GM18511 (cell line): ENCODE data around the gene ITPR3.
A peak's percentile ranks its signal among the peaks of the same experiment; 100 is the strongest.

Experiments used
- ATAC-seq: cut with Tn5 transposase; IDR thresholded peaks from one replicate; pipeline ENCODE4 v1.9.1; 2021; ENCODE audit warnings: mild to moderate bottlenecking, moderate library complexity; ENCODE audit not compliant: unreplicated experiment

The ITPR3 gene

DNA sequence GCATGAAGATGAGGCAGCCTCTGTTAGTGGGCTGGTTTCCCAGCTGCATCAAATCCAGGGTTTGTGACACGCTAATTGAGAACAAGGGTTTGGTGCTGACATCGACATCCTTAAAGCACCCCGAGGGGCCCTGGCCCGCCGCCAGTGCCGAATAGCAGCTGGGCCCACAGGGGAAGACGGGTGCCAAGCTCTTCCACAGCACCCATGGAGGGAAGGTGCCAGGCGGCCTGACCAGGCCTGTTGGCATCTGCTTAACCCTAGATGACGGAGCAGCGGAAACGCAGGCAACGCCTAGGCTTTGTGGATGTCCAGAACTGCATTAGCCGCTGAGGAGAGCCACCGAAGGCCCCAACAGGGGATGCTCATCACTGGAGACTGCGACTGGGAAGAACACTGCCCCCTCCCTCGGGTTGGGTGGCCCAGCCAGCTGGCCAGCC, 74.3 kb downstream of the ITPR3 start:
- no peak for ATAC-seq

DNA sequence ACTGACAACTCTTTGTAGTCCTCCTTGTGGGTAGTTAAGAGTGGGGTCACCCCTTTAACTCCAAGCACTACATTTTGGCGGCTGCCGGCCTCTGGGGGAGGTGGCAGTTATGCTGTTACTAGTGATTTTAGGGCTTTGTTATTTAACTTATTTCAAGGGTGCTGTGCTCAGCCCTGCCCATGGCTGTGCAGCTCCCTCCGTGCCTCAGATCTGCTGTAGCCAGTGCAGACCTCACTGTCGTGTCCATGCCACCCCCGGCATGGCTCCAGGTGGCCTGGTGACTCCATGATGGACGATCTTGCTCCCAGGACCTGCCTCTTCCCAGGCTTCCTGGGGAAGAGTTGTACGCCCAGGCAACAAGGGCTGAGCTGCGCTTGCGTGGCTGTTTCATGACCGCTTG, 75.0 kb downstream of the ITPR3 start:
- no peak for ATAC-seq

DNA sequence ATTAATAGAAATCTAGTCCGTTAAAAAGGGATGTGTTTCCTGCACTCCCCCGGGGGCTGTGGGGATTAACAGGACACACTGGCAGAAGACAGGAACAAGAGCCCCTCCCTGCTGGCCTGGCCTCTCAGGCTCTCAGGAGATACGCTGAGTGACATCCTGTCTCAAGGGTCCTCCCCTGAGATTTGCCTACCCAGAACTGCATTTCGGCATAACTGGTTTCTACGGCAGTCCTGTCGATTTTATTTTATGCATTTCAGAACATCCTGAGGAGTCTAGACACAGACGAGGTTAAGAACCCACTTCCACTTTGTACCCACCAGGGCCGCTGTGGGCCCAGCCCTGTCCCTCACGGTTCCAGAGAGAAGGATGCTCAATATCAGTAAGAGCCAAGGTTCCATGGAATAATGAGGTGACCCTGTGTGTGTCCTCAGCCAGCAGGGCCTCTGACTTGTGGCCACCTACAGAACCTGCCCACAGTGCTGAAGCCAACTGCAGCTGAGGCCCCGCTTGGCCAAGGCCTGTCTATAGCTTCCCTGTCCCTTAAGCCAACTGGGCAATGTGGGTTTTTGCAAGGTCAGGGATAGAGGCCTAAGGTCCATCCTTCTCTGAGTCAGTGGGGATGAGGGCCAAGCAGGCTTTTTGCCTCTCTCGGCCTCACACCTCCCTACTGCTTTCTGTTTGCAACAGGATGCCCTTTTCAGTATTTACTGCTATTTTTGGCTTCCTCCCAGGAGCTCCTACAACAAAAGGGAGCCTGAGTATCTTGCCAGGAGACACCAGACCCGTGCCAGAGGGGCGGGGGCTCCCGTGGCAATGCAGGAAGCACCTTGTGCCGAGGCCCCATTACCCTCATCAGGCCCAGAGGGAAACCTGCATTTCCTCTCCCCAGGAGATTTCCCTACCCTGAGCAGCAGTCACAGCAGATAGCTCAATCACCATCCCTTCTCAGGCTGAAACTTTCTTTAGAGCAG, 75.7 kb downstream of the ITPR3 start:
- no peak for ATAC-seq

DNA sequence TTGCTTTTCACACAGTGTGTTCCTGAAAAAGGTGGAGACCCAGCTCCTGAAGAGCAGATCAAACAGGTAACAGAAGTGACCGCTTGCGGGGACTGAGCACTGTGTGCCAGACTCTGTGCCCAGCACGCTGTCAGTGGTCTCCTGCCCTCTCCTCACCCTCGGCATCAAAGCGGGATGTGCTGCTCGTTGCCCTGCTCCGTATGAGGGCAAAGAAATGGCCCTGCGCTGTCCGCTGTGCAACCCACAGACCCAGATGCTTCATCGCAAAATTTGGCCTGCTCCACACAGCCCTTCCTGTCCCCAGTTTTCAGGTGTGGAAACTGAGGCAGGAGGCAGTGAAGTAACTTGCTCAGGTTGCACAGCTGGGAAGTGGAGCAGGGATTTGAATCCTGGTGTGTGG, 76.7 kb downstream of the ITPR3 start:
- no peak for ATAC-seq

DNA sequence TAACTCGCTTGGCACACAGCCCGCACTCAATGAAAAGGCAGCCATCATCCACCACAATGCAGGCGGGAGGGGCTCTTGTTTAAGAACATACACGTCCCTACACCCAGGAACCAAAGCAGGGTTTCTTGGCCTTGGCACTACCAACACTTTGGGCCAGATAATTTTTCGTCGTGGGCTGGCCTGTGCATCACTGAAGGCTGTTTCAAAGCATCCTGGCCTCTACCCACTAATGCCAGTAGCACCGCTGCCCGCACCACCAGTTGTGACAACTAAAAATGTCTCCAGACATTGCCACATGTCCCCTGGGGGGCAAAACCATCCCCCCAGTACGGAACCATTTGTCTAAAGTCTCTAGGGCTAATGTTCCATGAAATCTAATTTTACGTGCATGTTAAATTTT, 77.4 kb downstream of the ITPR3 start:
- ATAC-seq = no peak

DNA sequence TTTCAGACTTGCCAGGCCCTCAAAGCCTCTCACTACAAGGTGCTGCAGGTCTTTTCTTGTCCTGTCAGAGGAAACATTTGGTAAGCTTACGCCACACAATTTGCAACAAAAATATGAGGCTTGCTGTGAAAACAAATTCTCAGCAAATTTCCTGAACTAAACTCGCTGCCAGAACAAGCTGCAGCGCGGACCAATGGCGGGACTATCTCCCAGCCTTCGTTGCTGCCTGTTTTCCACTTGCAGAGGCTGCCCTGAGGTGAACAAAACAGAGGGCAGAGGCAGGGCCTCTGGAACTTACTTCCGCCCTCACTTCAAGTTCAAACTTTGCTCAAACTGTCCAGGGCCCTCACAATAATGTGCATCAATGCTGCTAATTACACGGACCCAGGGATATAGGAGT, 78.0 kb downstream of the ITPR3 start:
- ATAC-seq = no peak

DNA sequence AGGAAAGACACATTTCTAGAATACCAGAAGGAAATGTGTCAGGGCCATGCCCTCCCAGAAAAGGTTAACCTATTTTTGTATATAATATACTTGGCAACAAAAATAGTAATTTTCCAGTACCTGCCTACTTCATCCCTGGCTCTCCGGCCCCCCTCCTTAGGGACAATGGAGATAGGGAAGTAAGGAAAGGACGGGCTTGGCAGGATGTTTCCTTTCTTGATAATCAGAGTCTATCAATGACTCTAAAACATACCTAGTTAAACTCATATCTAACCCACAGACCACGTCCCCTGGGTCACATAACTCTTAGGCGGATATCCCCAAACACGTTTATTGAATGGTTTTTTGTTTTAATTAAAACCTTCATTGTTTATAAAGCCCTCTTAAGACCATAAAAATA, 78.6 kb downstream of the ITPR3 start:
- ATAC-seq = no peak

DNA sequence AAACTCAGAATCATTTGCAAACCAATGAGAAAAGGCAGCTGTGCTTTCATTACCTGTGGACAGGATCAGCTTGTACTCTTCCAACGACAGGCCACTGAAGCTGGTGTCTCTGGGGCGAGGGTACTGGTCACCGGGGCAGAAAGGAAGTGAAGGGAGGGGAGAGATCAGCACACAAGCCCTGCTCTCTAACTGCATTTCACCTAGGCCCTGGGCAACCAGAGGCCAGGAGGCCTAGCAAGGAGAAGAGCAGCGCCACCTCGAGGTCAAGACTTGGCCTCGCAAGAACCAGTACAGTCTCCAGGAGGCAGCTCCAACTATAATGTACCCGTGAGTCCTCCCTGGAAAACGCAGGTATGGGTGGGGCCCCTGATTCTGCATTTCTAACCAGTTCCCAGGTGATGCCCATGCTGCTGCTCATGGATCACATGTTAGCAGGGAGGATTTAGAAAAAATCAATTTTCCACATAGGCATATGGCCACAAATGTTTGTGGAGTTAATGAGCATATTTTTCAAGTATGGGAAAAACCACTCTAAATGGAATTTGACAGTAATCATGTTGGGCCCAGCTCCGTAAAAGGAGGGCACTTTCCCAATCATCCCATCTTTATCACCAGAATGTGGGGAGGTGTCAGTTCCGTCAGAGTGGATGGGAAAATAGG, 79.4 kb downstream of the ITPR3 start:
- no peak for ATAC-seq

DNA sequence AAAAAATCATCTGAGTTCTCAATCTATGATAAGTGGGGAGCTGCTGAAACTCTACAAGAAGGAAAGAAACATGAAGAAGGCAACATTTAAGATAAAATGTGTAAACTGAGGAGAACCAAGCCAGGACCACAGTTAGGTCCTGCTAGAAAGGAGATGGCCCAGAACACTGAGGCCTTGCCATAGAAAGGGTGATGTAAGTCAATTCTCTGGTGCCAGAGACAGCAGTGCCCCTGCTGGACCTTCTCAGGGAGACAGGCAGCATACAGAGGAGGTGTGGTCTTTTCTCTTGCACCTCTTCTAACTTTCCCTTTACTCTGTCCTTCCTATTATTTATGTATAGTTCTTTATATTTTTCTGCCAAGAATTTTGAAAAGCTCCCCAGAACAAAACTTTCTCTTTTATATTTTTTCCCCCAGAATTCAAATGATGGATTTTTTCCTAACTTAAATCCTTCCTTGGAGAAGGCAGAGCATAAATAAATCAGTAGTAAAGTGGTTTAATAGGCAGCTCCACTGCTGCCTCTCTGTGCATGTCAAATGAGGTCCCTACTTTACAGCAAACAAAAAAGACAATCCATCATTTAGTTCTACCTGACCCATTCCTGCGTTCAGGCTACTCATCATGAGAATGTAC, 81.3 kb downstream of the ITPR3 start:
- no peak for ATAC-seq

DNA sequence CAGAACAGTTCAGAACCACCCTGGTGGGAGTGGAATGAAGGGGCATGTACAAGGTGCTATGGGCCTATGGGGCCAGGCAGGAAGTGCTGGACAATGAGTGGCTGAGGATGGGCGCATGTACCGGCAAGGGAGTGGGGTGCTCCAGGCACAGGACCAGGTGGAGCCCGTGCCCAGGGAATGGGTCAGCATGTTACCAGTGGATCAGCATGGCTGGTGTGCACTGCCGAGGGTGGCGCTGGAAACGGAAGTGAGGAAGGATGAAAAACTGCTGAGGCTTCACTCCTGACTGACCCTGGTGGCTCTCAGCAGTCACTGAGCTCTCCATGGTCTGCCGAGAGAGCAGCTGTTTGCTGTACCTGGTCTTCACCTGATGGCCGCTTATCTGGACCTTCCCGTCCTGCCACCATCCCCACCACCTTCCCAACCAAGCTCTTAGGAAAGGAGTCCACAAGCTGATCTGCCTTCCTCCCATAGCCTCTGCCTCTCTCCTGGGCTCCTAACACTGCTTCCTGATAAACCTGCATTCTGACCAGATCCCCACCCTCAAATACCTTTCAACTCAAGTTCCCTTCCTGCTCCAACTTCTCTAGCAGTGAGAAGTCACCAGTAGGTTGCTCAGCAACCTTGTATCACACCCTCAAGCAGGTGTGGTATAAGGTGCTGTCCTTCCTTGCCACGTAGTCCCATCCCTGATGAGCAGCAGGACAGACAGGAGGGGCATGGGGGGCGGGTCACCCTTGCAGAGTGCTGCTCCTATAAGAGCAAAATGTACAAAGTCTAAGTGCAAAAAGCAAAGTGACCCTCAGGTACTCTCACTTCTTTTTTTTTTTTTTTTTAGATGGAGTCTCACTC, 83.3 kb downstream of the ITPR3 start:
- ATAC-seq = no peak

DNA sequence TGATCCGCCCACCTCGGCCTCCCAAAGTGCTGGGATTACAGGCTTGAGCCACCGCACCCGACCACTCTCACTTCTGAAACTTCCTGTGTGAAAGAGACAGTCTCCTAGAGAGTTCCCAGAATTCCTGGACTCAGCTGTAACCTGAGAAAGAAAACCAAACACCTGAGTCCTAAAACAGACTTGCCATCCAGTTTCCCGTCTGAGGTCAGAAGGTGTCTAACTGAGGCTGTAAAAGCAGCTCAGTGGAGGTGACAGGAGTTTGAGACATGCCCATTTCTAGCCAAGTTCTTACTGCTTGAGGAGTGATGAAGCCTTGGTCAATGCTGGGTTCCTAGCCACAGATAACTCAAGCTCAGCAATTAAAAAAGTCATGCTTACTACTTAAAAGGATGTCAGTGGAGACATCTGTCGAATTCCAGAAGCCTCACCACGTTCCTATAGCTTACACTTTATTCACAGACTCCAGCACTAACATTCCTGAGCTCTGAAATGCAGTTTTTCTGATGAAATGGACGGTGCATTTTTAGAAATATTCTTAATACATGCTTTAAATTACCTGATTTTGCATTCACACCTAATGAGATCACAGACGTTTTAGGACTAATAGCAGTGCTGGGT, 84.3 kb downstream of the ITPR3 start:
- no peak for ATAC-seq

DNA sequence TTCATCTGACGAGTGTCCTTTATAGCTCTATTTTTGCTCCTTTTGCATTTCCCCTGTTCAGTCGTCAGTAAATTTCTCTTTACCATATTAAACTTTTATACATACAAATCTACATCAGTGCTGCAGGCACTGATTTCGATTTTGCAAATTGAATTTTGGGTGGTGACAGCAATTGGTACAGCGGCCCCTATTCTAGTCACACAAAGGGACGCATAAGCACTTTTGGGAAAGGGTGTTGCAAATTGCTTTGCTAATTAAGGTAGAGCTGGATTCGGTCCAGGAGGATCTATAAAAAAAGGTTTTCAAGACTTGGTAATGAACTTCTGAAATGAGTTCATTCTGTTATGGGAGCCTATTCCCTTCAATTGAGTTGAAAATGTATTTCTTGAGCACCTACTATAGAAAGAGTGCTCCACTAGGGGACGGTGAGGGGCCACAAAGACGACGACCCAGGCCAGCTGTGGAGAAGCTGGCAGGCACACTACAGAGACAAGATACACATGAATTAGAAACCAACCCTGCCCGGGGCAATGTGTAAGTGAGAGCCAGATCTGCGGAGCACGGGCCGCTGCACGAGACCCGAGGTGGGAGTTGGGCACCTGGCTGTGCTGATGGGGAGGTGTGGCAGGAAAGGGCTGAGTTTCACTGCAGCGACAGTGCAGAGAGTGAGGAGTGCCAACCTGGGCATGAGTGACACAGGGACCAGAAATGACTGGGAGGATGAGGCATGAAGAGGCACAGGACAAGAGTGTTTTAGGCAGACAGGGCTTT, 85.0 kb downstream of the ITPR3 start:
- no peak for ATAC-seq

DNA sequence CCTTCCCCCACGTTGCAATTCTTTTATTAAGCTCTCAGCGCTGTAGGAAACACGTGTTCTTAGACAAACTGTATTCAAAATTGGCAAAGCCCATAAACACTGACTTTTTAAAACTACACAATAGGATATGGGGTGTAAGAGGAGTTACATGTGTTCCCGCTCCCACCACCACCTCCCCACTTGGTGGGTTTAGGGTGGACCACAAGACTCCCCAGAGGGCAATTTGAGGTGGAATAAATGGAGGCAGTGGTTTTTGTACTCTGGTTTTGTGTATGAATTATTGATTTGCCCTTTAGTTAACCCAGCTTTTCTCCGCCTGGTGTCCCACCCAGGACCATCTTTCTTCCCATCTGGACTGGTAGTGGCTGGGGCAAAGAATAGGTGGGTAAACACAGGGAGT, 86.6 kb downstream of the ITPR3 start:
- ATAC-seq = no peak

DNA sequence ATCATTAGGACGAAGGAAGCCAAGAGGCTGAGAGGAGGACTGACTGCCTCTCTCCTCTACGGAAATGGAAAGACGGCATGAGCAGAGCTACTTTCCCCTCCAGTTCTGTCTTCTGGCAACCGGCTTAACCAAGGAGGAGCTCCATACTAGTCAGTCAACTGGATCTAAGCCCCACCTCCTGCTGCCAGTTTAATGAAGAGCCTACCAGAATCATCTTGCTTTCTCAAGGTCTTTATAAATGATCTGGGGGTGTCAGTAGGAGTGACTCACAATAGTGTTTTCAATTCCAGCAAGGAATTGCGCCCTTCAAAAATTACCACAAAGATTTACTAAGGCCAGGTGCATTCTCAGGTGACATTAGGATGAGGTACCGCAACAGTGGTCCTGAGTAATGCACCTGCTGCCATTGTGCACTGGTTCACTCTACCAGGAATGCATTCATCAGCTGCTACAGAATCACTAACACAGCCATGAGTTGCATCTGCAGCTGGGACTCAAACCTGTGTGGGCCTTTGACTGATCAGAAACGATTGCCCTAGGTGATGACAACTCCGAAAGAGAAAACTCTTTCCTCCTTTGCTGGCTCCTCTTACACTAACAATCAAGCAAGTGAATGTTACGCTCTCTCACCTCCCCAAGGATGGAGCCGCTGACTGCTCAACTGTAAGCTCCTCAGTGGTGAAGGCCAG, 87.5 kb downstream of the ITPR3 start:
- ATAC-seq = no peak

DNA sequence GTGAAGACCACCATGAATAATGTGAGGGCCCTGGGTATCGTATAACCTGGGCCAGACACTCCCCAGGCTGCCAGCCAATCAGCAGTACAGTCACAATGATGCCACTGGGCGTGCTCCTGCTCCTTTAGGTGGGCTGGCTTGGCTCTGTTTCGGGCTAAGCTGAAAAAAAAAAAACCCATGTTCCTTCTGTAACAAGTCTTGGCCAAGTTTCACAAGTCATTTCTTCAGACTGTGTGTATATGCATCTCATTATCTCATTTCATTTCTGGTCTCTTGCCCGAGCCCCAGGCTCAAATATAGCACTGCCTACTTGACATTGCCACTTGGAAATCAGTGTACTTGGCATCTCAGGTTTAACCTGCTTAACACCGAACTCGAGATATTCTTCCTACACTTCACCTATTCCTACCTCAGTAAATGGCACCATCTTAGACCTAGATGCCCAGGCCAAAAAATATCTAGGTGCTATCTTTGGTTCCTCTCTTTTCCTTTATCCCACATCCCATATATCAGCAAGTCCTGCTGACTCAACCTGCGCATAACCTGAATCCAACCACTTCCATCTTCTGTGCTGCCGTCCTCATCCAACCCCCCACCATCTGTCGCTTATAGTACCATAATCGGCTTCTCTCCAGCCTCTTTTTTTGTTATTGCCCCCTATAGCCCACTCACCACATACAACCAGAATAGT, 88.6 kb downstream of the ITPR3 start:
- ATAC-seq = no peak

DNA sequence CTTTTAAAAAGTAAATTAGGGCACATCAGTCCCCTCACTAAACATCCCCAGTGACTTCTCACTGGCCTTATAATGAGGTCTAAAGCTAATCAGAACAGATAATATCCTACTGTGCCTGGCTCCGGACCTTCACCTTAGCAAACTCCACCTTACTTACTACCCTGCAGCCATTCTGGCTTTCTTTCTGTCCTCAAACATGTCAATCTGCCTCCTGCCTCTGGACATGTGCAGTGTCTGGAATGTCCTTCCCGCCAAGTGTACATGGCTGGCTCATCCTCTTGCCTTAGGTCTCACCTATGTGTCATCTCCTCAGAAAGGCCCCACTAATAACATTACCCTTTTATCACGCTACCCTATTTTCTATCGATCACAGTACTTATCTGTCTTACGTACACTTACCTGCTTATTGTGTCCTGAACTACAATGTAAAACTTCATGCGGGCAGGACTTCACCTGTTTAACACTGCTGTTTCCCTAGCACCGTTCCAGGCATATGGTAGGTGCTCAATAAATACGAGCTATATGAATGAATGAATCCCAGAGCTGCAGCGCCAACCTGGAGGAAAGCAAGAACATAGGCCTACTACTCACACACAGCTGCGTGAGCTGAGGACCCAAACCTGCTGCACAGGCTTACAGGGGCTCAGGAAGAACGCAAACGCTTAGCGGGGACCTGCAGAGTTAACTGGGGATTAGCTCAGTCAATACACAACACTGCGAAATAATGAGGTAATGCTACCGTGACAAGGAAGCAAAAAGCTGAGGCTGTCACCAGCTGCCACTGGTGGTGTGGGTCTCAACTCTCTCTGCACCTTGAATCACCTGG, 89.4 kb downstream of the ITPR3 start:
- peak; percentile 5 for ATAC-seq
